Fibroblast of peridontal ligament (primary cell): ENCODE measurements around the gene COL4A2.

Experiments used
- DNase-seq: peaks from one replicate; pipeline ENCODE4 v3.0.0-alpha.2; 2010; ENCODE audit errors: extremely low read depth

COL4A2 gene

DNA sequence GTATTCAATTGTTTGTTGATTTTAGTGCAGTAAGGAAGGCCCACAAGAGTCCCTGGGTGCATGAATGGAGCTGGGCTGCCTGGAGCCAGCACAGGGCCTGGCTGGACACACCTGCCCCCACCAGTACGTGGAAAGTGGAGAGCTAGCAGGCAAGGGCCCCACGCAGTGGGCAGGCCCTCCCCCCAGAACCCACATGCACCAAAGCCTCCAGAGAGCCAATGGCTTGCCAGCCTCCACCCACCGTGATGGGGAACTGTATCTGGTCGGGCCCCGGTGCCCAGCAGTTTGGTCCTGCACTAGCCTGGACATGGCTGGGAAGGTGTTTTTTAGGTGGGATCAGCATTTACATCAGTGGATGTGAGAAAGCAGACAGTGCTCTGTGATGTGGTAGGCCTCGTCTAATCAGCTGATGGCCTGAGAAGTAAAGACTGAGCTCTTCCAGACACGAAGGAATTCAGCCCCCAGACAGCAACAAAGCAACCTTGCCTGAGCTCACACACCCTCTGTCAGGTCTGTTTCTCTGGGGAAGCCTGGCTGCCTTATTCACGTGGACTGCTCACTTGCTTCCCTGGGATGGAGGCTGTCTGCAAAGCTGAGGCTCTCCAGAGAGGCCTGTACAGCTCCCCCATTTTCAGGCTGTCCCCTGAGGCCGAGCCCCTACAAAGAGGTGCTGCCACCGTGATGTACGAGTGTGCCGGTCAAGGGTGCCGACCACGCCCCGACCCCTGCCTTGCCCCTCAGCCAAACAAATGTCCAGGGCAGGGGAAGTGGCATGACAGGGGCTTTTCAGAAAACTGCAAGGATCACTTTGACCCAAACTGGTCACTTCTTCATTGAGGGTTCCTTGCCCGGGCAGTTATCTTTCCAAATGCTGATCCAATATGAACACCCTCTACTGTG lies 226.9 kb downstream of the COL4A2 start:
- DNase-seq: no peak

DNA sequence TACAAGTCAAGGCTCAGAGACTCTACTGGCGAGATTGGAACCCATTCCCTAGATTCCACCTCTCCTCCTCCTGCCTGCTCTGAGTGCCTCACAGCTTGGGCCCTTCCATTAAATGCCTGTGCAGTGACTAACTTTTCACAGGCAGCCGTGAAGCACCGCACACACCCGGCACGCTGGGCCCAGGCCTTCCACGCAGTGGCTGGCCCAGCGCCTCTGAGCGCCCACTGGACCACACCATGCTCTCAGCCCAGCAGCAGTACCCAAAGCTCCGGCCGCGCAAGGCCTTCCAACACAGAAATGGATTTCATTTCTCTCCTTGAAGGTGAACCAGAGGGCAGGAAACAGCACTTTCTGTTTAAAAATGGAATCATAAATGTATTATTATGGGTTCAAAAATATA lies 228.4 kb downstream of the COL4A2 start:
- no peak for DNase-seq

DNA sequence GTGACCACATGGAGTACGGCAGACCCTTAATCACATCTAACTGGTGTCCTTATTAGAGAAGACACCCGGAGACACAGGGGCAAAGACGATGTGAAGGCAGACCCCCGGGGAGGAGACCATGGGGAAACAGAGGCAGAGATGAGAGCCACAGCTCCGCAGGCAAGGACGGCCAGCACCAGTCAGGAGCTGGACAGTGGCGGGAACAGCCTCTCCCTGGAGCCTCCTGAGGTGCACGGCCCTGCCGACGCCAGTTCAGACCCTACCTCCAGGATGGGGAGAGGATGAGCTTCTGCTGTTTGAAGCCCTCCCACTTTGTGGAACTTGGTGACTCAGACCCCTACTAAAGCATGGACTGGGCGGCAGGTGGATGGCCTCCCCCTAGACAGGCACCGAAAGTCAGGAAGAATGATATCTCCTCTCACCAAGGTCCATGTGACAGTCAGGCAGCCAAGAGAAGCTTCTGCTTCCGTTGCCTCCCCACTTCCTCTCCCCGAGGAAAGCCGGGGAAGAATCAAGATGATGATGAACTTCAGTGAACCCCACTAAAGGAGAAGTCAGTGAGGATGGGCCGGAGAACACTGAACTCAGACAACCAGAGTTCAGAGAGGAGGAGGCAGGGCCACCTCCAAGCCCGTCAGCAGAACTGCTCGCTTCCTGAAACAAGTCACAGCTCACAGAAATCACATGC lies 229.1 kb downstream of the COL4A2 start:
- no peak for DNase-seq

DNA sequence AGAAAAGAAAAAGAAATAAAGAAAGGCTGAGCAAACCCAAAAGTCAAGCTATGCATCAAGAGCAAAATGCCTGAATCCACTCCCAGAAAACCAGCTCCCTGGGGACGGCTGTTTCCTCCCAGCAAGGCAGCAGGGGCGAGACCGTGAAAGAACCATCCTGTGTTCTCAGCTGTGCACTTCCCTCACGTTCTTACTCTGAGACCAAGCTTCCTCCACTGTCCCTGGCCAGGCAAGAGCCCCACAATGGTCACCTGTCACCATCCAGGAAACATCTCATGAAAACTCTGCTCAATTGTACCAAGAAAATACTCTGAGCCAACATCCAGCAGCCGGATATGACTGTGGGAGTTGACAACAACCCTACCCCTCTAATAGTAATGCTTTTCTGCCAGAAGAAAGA lies 231.5 kb downstream of the COL4A2 start:
- DNase-seq: peak; percentile 58

DNA sequence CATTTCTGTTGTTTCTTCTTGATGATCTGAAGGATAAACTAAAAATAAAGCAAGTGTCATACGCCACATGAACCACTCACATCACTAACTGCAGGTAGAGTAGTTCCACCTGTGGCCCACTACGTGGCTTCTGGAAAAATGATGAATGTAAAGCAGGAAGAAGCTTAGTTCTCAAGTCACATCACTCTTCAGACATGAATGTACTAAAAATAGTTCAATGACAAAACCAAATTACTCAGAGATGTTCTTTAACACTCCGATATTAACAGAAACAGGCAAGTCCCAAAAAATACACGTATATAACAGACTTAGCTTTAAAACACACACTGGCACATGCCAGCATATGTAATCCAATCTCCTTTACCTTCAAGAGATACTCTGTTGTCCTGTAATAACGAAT lies 232.8 kb downstream of the COL4A2 start:
- DNase-seq: no peak

DNA sequence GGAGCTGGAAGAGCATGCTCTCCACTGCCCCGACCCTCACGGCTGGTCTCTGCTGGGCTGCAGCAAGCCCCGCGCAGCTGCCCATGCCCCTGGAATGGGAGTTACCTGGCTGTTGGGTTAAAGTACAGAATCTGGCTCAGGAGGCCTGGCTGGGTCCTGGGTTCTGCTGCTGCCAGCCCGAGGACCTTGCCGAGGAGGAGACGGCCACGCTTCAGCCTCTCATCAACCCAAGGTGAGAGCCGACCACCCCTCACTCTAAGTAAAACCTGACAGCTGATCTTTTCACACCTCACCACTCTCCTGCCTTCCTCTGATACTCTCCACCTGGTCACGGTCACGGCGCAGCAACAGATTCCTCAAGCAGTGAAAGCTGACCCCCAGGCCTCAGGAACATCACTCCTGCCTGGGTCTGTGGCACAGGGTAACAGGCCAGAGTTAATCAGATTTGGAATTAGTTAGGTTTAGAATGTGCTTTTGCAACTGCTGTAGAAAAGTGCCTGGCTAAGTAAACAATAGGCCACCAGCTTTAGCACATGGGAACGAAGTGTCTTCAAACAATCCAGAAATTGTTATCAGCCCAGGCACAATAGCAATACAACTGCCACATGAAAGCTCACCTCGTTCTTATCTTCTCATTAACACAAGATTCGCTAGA lies 233.9 kb downstream of the COL4A2 start:
- no peak for DNase-seq

DNA sequence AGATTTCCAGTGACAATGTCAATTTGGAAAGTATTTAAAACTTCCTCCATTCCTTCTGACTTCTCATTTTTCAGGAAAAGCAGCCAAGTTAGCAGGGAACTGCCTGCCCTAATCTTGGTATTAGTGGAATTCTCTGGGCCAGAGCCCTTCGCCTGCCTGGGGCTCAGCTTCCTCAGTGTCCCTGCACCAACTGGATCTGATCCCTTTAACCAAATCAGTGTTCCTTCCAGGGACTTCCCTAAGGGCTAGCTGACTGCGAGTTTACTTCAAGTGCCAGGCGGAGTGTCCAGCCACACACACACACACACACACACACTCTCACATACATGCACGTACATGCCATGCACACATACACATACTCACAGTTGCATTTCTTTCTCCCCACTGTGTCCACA lies 234.4 kb downstream of the COL4A2 start:
- peak; percentile 51 for DNase-seq

DNA sequence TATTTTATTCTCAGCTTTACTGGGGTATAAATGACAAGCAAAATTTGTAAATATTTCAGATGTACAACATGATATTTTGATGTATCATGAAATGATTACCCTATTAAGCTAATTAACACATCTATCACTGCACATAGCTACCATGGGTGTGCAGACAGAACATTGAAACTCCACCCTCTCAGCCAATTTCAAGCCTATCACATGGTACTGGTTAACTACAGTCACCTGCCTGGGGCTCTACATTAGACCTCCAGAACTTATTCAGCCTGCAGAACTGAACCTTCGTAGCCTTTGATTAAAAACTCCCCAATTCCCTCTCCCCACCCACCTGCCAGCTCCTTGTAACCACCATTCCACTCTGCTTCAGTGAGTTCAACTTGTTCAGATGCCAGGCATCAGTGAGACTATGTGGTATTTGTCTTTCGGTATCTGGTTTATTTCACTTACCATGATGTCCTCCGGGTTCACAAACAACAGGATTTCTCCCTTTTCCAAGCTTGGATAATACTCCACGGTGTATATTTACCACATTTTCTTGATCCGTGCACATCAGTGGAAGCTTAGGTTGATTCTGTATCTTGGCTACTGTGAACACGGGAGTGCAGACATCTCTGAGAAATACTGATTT lies 235.2 kb downstream of the COL4A2 start:
- no peak for DNase-seq

DNA sequence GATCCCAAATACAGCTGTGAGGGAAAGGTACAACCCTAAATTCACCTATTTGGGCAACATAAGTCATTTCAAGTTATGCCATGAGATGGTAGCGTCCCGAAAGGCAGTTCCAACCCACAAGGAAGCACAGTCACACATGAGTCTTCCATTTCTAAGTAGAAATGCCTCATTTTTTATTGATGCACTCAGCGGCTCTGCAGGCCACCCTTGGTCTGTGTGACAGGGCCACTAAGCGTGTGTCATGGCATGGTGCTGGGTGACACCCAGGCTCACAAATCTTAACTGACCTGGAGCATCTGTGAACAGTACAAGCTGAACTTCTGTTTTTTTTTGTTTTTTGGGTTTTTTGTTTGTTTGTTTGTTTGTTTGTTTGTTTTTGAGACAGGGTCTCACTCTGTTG lies 239.3 kb downstream of the COL4A2 start:
- DNase-seq: no peak

DNA sequence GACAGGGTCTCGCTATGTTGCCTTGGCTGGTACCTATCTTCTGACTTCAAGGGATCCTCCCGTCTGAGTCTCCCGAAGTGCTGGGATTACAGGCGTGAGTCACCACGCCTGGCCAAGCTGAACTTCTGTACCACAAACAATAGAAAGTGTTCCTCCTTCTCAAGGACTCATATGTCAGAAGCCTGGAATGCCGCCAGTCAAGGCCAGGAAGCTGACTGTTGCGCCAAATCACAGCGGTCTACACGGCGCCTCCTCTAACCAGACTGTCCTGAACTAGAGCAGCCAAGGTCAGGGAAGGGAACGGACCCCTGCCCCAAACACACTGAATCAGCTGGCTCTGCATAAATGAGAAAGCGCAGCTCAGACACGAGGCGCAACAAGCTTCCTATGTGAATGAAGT lies 239.8 kb downstream of the COL4A2 start:
- peak; percentile 65 for DNase-seq

DNA sequence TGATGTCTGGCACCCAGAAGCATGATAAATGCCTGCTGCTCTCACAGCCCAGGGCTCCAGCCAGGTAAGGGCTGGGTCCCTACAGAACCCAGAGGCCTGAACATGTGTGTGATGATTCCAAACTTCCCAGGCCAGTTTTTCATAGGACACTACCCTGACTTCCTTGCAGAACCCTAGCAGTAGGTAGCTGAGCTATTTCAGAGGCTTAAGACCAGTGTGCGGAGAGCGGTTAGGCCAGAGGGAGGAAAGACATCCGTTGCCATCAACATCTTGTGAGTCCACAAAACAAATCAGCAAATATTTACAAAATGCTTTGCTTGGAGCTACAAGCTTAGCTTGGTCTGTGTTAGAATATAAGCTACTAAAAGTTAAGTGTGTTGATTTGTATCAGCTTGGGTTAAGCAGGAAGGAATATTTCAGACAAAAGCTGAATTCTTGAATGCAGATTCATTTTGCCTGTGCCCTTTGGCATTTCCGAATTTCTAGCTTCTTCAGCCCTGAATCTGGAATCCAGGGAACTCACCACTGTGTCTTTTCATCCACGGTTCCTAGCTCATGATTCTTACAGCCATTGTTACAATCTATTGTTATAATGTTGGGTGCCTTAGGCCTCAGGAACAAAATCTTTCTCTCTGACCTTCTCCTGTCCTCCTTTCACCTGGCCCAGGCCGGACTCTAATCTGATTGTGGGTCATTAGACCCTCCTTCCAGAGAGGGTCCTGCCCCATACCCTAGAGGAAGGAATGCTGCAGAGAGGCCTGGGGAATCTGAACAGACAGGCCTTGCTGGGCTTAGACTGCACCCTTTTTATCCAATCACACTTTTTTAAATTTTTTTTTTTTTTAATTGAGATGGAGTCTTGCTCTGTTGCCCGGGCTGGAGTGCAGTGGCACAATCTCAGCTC lies 242.1 kb downstream of the COL4A2 start:
- DNase-seq: no peak

DNA sequence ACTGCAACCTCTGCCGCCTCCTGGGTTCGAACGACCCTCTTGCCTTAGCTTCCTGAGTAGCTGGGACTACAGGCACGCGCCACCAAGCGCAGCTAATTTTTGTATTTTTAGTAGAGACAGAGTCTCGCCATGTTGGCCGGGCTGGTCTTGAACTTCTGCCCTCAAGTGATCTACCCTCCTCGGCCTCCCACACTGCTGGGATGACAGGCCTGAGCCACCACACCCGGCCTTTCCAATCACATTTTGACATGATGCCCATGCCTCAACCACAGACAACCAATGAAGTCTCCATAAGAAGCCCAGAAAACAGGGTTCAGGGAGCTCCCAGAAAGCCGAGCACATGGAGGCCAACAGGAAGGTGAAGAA lies 242.7 kb downstream of the COL4A2 start:
- DNase-seq: no peak

DNA sequence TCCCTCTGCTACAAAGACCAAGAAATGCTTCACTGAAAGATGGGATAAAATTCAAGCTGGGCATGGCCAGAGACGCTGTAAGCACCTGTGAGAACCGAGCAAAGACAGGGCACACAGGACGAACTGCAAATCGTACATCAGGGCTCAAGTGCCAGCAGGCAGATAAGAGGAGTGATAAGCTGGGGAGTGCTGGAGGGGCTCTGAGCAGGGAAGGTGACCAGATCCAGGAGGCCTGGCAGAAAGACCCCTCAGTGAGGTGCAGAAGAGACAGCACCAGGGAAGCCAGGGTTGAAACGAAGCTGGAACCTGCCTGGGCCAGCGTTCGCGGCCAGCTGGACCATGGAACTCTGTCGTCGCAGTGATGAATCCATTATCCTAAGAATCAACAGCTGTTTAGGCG lies 244.2 kb downstream of the COL4A2 start:
- DNase-seq: no peak

DNA sequence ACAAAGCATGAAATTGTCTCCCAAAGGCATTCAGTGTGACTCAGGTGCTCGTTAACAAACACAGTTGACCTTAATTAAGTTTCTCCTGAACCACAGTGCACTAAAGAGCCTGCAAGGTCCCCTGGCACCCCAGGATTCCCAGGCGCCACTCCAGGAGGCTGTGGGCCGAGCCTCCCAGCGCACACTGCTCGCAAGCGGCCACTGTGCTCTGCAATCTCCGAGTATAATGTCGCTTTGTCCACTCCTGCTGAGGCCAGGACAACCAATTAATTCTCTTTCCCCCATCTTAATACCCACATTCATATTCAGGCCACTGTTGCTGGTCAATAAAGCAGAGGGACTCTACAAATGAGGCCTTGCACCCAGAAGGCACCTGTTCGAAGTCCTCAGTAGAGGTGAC lies 245.7 kb downstream of the COL4A2 start:
- DNase-seq: no peak

DNA sequence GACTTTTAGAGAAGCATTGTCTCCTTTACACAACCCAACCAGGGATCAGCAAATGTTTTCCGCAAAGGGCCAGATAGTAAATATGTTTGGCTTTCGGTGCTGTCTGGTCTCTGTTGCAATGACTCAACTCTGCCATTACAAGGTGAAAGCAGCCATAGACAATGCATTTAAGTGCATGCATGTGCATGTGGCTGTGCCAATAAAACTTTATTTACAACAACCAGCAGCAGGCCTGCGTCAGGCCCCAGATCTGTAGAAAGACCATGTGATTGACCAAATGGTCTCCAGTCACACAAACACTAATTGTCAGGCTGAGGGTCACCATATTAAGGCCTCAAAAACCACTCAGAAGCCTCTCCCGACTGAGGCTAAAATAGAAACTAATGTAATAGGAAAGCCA lies 246.3 kb downstream of the COL4A2 start:
- DNase-seq: no peak

DNA sequence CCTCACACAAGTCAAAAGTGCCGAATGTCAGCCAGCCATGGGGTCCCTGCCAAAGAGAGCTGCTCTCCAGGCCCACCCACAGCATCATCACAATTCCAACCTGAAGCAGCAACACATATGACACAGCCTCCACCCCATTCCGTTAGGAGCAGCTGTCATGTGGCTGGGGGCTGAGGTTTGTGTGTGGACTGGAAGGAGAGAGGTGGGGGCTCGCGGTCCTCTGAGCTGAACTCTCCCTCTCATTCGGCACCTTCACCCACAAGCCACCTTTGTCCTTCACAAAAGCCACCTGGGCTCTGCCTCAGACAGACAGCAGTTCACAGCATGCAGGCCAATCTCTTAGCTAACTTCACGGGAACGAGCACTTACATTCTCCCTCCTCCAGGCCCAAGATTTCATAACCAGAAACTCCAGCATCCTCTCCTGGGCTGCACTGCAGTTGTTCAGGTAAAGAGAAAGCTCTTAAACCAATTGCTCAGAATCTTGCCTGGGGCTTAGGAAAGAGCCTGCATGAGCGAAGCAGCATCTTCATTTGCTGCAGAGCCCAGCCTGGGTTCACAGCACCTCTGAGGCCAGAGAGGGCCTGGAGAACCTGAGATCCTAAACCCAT lies 247.2 kb downstream of the COL4A2 start:
- DNase-seq: no peak

DNA sequence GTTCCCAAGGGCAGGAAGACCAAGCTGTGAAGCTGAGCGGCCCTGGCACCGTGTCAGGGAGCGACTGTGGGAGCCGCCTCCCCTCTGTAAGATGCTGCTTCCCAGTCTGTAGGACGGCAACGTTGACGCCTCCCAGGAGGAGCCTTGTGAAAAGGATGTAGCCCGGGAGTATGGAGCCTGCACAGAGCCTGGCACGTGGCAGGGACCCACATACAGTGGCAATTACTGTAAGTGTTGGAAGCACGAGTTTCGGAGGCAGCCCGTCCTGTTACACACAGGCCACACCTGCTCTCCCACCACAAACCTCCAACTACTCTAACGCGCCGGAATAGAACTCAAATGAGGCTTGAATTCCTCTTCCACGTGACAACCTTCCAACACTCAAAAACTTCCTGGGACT lies 247.9 kb downstream of the COL4A2 start:
- DNase-seq: no peak

DNA sequence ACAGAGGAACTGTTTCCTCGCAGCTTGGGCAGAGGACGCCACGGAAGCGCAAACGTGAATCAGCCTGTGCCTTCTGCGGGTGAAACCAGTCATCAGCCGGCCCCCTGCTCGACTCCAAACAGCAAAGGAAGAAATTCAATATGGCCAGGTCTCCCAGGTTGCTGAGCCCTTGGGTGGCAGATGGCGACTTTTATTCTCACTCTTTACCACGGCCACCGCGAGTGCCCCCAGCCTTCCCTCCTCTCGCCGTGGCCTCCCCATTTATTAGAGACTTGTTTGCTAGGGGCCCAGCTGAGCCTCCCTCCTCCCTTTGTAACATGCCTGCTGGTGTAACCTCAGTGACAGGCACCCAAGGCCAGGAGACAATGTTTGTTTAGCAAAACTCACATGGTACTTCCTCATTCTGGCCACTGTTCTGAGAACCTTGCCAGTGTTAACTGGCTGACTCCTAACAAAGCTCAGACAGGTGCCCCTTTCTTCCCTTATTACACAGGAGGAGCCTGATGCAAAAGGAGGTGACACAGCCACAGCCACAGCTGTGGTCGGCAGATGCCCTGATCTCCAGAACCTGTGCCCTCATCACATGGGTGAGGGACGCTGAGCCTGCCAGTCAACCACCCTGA lies 248.6 kb downstream of the COL4A2 start:
- no peak for DNase-seq

DNA sequence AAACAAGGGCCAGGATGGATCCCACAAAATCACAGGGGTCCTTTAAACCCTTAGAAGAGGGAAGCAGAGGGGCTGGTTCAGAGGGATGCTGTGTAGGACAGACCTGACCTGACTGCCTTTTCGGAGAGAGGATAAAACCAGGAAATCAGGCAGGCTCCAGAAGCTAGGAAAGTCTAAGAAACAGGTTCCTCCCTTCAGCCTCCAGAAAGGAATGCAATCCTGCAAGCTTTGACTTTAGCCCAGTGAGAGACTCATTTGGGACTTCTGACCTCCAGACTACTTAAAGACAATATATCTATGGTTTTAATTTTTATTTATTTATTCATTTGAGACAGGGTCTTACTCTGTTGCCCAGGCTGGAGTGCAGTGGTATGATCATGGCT lies 249.1 kb downstream of the COL4A2 start:
- DNase-seq: no peak

DNA sequence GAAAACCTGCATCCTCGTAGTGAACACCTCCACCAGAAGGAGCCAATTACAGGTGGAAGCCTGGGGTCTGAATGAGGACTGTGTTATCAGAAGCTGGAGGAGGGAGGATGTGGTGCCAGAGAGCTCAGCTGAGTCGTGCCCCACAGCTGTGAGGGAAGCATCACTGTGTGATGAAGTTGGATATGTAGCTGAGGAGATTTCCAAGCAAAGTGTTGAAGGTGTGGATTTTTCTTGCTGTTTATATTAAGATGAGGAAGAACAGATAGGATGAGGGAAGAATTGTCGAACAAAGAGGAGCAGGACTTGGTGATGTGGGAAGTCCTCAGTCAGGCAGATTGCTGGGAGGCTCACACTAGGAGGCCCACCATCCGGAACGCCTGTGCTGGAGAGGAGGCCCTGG lies 250.0 kb downstream of the COL4A2 start:
- no peak for DNase-seq
